C4-2B (cell line): ENCODE results near the gene KIAA0930.

Source experiments
- ZFX ChIP-seq: fragments of 450-650 bp; IDR thresholded peaks from 2 replicates; pipeline ENCODE4 v1.6.1; 2017
- TF ChIP-seq, protein P1 (sequence below): fragments of 450-650 bp; conservative IDR thresholded peaks from 2 replicates; pipeline ENCODE4 v1.5.1; 2017; ENCODE audit warnings: mild to moderate bottlenecking

DNA sequence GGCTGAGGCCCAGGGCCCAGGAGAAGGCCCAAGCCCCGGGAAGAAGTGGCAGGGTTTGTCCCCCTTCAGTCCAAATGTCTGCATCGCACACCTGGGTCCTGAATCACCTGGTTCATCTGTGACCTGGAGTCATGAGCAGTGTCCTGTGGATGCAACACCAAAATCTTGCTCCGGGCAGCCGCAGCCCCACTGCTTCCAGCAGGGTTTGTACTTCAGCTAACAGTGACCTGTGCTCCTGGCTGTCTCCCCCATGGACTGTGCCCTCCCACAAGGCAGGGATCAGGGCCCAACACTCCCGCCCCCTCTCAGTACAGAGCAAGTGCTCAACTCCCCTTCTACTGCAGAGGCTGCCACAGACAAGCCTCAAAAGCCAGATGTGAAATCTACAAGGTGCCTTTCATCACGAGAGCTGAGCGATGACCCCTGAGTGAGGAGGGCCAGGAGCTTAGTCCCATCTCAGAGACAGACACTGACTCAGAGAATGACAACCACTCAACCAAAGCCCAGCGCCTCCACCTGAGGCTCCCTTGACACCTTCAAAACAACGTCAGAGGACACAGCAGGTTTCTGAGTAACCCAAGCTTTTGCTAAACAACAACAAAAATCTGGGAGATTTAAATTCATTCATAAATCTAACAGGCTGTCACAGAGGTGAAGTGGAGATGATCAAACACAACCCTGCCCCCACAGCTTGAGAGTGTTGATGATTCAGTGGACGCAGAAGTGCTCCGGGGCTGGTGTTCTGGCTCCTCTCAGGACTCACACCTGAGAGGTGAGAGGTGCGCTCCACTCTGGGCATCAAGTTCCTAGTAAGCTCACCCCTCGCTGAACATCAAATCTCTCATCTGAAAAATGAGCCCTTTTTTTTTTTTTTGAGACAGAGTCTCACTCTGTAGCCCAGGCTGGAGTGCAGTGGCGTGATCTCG is 3.4 kb downstream of the KIAA0930 start:
- TF ChIP-seq, protein P1, sequence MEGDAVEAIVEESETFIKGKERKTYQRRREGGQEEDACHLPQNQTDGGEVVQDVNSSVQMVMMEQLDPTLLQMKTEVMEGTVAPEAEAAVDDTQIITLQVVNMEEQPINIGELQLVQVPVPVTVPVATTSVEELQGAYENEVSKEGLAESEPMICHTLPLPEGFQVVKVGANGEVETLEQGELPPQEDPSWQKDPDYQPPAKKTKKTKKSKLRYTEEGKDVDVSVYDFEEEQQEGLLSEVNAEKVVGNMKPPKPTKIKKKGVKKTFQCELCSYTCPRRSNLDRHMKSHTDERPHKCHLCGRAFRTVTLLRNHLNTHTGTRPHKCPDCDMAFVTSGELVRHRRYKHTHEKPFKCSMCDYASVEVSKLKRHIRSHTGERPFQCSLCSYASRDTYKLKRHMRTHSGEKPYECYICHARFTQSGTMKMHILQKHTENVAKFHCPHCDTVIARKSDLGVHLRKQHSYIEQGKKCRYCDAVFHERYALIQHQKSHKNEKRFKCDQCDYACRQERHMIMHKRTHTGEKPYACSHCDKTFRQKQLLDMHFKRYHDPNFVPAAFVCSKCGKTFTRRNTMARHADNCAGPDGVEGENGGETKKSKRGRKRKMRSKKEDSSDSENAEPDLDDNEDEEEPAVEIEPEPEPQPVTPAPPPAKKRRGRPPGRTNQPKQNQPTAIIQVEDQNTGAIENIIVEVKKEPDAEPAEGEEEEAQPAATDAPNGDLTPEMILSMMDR, result no peak
- no peak for TF ChIP-seq ZFX
